ENCODE results near the gene TMEM192. TPM values are rescaled to one million over a fixed set of nuclear protein-coding genes. Genes with fewer than 3 reads are reported as not detected.
A peak's percentile ranks its signal among the peaks of the same experiment; 100 is the strongest.

TMEM192 gene
- total and polyA plus RNA-seq, 12 donors, result 4.5 to 23.1 (median 16.6) TPM

- H3K27ac ChIP-seq, result no peak overlapping the region
- ATAC-seq, result no peak
- DNase-seq, result no peak
- peaks cover 0 to 8% (median 0%) of the 10 kb centered on the region in 11 donors for H3K9me3 ChIP-seq
- WGBS, 2 donors, result 88 to 94% methylated on average over 3 of the region's 3 CpGs
- H3K36me3 ChIP-seq, result no peaks in the 10 kb centered on the region
- H3K27me3 ChIP-seq, result peaks cover 0 to 14% (median 0%) of the 10 kb centered on the region in 7 donors
- H3K4me1 ChIP-seq, result peaks cover 0 to 4% (median 0%) of the 10 kb centered on the region in 9 donors
- intact Hi-C loops (cut with DNase I), result loop anchor here in 3 of 10 donors (10.0 kb wide), 3 partner anchors 66 to 216 kb away; partner anchors contain the start of gene KLHL2 (in 1 of the 3)
- H3K4me3 ChIP-seq, result no peak overlapping the region
- TF ChIP-seq CTCF (IDR thresholded peaks at IDR 0.05), result no peak
Measured at GRCh38 chr4:165138843-165139242, 26.2 kb upstream of the TMEM192 start.

GRCh38 chr4:165137205-165137604 is 24.5 kb upstream of the TMEM192 start:
- Histone ChIP-seq H3K27me3 (peaks cover 0 to 7% (median 0%) of the 10 kb centered on the region in 7 donors), H3K4me1 (peaks cover 0 to 18% (median 0%) of the 10 kb centered on the region in 9 donors), H3K27ac (no peak overlapping the region), H3K36me3 (no peaks in the 10 kb centered on the region), H3K9me3 (peaks cover 0 to 8% (median 0%) of the 10 kb centered on the region in 11 donors), H3K4me3 (no peak overlapping the region)
- no peak for DNase-seq
- intact Hi-C loops (cut with DNase I), result loop anchor here in 3 of 10 donors (10.0 kb wide), 3 partner anchors 68 to 218 kb away; partner anchors contain the start of gene KLHL2 (in 1 of the 3)
- no peak for ATAC-seq
- TF ChIP-seq CTCF (IDR thresholded peaks at IDR 0.05), result no peak

DNA sequence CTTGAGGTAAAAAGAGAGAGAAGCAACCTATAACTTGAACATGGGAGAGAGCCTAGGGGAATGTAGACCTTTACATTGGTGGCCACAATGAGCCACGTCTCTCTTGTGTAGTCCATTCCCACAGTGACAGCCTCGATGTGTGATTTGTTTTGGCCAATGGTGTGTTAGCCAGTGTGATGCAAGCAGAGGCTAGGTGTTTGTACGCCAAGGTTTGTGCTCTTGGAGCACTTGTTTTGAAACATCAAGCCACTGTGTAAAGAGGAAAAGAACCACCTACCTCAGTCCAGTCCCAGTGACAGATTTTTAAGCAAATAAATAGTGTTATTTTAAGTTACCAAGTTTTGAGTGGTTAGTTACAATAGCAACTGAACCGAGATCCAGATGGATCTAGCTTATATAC is 23.9 kb upstream of the TMEM192 start:
- no peak overlapping the region for H3K4me3 ChIP-seq
- H3K4me1 ChIP-seq, result peaks cover 0 to 21% (median 0%) of the 10 kb centered on the region in 9 donors
- no peaks in the 10 kb centered on the region for H3K36me3 ChIP-seq
- WGBS, 2 donors, result 88 to 90% methylated on average over 4 of the region's 4 CpGs
- ATAC-seq, result no peak
- peaks cover 0 to 7% (median 0%) of the 10 kb centered on the region in 7 donors for H3K27me3 ChIP-seq
- DNase-seq, result no peak
- no peak overlapping the region for H3K27ac ChIP-seq
- intact Hi-C loops (cut with DNase I), result loop anchor here in 3 of 10 donors (10.0 kb wide), 3 partner anchors 68 to 218 kb away; partner anchors contain the start of gene KLHL2 (in 1 of the 3)
- TF ChIP-seq CTCF (IDR thresholded peaks at IDR 0.05), result no peak
- H3K9me3 ChIP-seq, result peaks cover 0 to 8% (median 0%) of the 10 kb centered on the region in 11 donors

- TF ChIP-seq CTCF (IDR thresholded peaks at IDR 0.05), result no peak
- no peaks in the 10 kb centered on the region for H3K36me3 ChIP-seq
- peaks cover 0 to 8% (median 0%) of the 10 kb centered on the region in 11 donors for H3K9me3 ChIP-seq
- ATAC-seq (peak in 1 of 8 donors; percentile 25), DNase-seq (no peak)
- H3K4me1 ChIP-seq, result peaks cover 0 to 26% (median 0%) of the 10 kb centered on the region in 9 donors
- 44 to 52% methylated on average over 2 of the region's 2 CpGs for WGBS, 2 donors
- intact Hi-C loops (cut with DNase I), result loop anchor here in 8 of 10 donors (5.0 to 10.0 kb wide), 6 partner anchors 72 to 329 kb away; partner anchors contain the start of gene KLHL2 (in 1 of the 8)
- no peak overlapping the region for H3K4me3 ChIP-seq
- H3K27ac ChIP-seq, result no peak overlapping the region
- peaks cover 0 to 14% (median 0%) of the 10 kb centered on the region in 7 donors for H3K27me3 ChIP-seq
Measured at GRCh38 chr4:165133150-165133549, 20.5 kb upstream of the TMEM192 start.

All from heart right ventricle (tissue), 16 donors.